ENCODE data around the gene KMO. TPM values are rescaled to one million over a fixed set of nuclear protein-coding genes. Genes with fewer than 3 reads are reported as not detected.

Gene KMO
- total RNA-seq, 1 experiment from 2014 or later: 2.6 TPM

GRCh38 chr1:241586905-241587512, 54.8 kb downstream of the KMO start:
- DNase-seq (ENCODE audit: low read depth): no peak
- in situ Hi-C loops (cut with HindIII; ENCODE audit: low pct_unique_long_range_greater_than_20kb, low sequenced_read_pairs): no loop called here

- no peak for DNase-seq (ENCODE audit: low read depth)
- in situ Hi-C loops (cut with HindIII; ENCODE audit: low pct_unique_long_range_greater_than_20kb, low sequenced_read_pairs): no loop called here
These were observed 57.3 kb downstream of the KMO start for GRCh38 chr1:241589521-241589920.

GRCh38 chr1:241590719-241591118, 58.5 kb downstream of the KMO start:
- no peak for DNase-seq (ENCODE audit: low read depth)
- in situ Hi-C loops (cut with HindIII; ENCODE audit: low pct_unique_long_range_greater_than_20kb, low sequenced_read_pairs): no loop called here

- DNase-seq (ENCODE audit: low read depth): peak; percentile 82
- in situ Hi-C loops (cut with HindIII; ENCODE audit: low pct_unique_long_range_greater_than_20kb, low sequenced_read_pairs): no loop called here
These were observed 59.1 kb downstream of the KMO start for GRCh38 chr1:241591317-241591716.

GRCh38 chr1:241591736-241592135, 59.6 kb downstream of the KMO start:
- no peak for DNase-seq (ENCODE audit: low read depth)
- in situ Hi-C loops (cut with HindIII; ENCODE audit: low pct_unique_long_range_greater_than_20kb, low sequenced_read_pairs): no loop called here

GRCh38 chr1:241592273-241592958, 60.2 kb downstream of the KMO start:
- peak; percentile 67 for DNase-seq (ENCODE audit: low read depth)
- in situ Hi-C loops (cut with HindIII; ENCODE audit: low pct_unique_long_range_greater_than_20kb, low sequenced_read_pairs): no loop called here

GRCh38 chr1:241593186-241593585, 61.0 kb downstream of the KMO start:
- no peak for DNase-seq (ENCODE audit: low read depth)
- in situ Hi-C loops (cut with HindIII; ENCODE audit: low pct_unique_long_range_greater_than_20kb, low sequenced_read_pairs): no loop called here

- peak; percentile 68 for DNase-seq (ENCODE audit: low read depth)
These were observed 64.5 kb downstream of the KMO start for GRCh38 chr1:241596633-241597032.

GRCh38 chr1:241598249-241598648, 66.1 kb downstream of the KMO start:
- peak; percentile 44 for DNase-seq (ENCODE audit: low read depth)
- in situ Hi-C loops (cut with HindIII; ENCODE audit: low pct_unique_long_range_greater_than_20kb, low sequenced_read_pairs): no loop called here

More at GRCh38 chr1:241596633-241597032, 64.5 kb downstream of the KMO start:
- in situ Hi-C loops (cut with HindIII; ENCODE audit: low pct_unique_long_range_greater_than_20kb, low sequenced_read_pairs): no loop called here

- in situ Hi-C loops (cut with HindIII; ENCODE audit: low pct_unique_long_range_greater_than_20kb, low sequenced_read_pairs): no loop called here
- peak; percentile 79 for DNase-seq (ENCODE audit: low read depth)
These were observed 68.3 kb downstream of the KMO start for GRCh38 chr1:241600496-241600901.

GRCh38 chr1:241603731-241604245, 71.6 kb downstream of the KMO start:
- peak; percentile 77 for DNase-seq (ENCODE audit: low read depth)

GRCh38 chr1:241605146-241605805, 73.1 kb downstream of the KMO start:
- DNase-seq (ENCODE audit: low read depth): peak; percentile 69
- in situ Hi-C loops (cut with HindIII; ENCODE audit: low pct_unique_long_range_greater_than_20kb, low sequenced_read_pairs): no loop called here

More at GRCh38 chr1:241603731-241604245, 71.6 kb downstream of the KMO start:
- in situ Hi-C loops (cut with HindIII; ENCODE audit: low pct_unique_long_range_greater_than_20kb, low sequenced_read_pairs): no loop called here

GRCh38 chr1:241606544-241606943, 74.4 kb downstream of the KMO start:
- DNase-seq (ENCODE audit: low read depth): peak; percentile 67
- in situ Hi-C loops (cut with HindIII; ENCODE audit: low pct_unique_long_range_greater_than_20kb, low sequenced_read_pairs): no loop called here

GRCh38 chr1:241607497-241607896, 75.3 kb downstream of the KMO start:
- no peak for DNase-seq (ENCODE audit: low read depth)
- in situ Hi-C loops (cut with HindIII; ENCODE audit: low pct_unique_long_range_greater_than_20kb, low sequenced_read_pairs): no loop called here

GRCh38 chr1:241608379-241609033, 76.3 kb downstream of the KMO start:
- in situ Hi-C loops (cut with HindIII; ENCODE audit: low pct_unique_long_range_greater_than_20kb, low sequenced_read_pairs): no loop called here
- peak; percentile 42 for DNase-seq (ENCODE audit: low read depth)

- in situ Hi-C loops (cut with HindIII; ENCODE audit: low pct_unique_long_range_greater_than_20kb, low sequenced_read_pairs): loop anchor here (10.0 kb wide), 1 partner anchor 225 kb away; no protein-coding TSS in a partner anchor
- DNase-seq (ENCODE audit: low read depth): peak; percentile 55
These were observed 78.1 kb downstream of the KMO start for GRCh38 chr1:241610056-241610815.

- DNase-seq (ENCODE audit: low read depth): peak; percentile 80
- in situ Hi-C loops (cut with HindIII; ENCODE audit: low pct_unique_long_range_greater_than_20kb, low sequenced_read_pairs): loop anchor here (10.0 kb wide), 1 partner anchor 224 kb away; no protein-coding TSS in a partner anchor
These were observed 78.9 kb downstream of the KMO start for GRCh38 chr1:241611063-241611462.

- DNase-seq (ENCODE audit: low read depth): no peak
- in situ Hi-C loops (cut with HindIII; ENCODE audit: low pct_unique_long_range_greater_than_20kb, low sequenced_read_pairs): loop anchor here (10.0 kb wide), 1 partner anchor 223 kb away; no protein-coding TSS in a partner anchor
These were observed 79.6 kb downstream of the KMO start for GRCh38 chr1:241611736-241612135.

Measured in Caki2 (cell line).